Measurements from ENCODE around the gene CEP104.

The CEP104 gene

GRCh38 chr1:3822421-3822820, 34.6 kb downstream of the CEP104 start:
- TF ChIP-seq CTCF (IDR thresholded peaks at IDR 0.05; ENCODE audit: low read depth, low read length, missing control alignments) = no peak
- no peak overlapping the region for H3K4me3 ChIP-seq (replicated peaks; ENCODE audit: low read depth, low read length)
- DNase-seq (ENCODE audit: extremely low read depth, low read depth) = no peak

- no peak for TF ChIP-seq CTCF (IDR thresholded peaks at IDR 0.05; ENCODE audit: low read depth, low read length, missing control alignments)
- DNase-seq (ENCODE audit: extremely low read depth, low read depth) = no peak
- no peak overlapping the region for H3K4me3 ChIP-seq (replicated peaks; ENCODE audit: low read depth, low read length)
Observed at GRCh38 chr1:3821908-3822307, 35.1 kb downstream of the CEP104 start.

GRCh38 chr1:3821447-3821846, 35.6 kb downstream of the CEP104 start:
- H3K4me3 ChIP-seq (replicated peaks; ENCODE audit: low read depth, low read length) = no peak overlapping the region
- DNase-seq (ENCODE audit: extremely low read depth, low read depth) = no peak
- TF ChIP-seq CTCF (IDR thresholded peaks at IDR 0.05; ENCODE audit: low read depth, low read length, missing control alignments) = no peak

GRCh38 chr1:3821004-3821403, 36.0 kb downstream of the CEP104 start:
- no peak overlapping the region for H3K4me3 ChIP-seq (replicated peaks; ENCODE audit: low read depth, low read length)
- TF ChIP-seq CTCF (IDR thresholded peaks at IDR 0.05; ENCODE audit: low read depth, low read length, missing control alignments) = no peak
- DNase-seq (ENCODE audit: extremely low read depth, low read depth) = no peak

DNA sequence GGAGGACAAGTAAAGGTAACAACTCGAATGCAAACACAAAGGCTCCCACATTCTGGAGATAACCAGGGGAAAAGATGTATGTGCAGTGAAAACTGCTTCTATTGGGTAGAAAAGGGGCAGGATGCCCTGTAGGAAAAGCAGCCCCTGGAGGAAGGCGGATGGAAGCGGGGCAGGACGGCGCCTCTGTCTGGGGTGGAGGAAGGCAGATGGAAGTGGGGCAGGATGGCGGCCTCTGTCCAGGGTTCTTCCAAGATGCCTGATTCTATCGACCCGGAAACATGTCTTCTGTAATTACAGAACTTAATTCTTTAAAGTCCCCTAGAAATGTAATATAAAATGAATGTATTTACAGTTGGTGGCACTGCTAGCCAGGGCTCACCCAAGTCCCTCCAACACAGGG, 36.7 kb downstream of the CEP104 start:
- H3K4me3 ChIP-seq (replicated peaks; ENCODE audit: low read depth, low read length) = no peak overlapping the region
- TF ChIP-seq CTCF (IDR thresholded peaks at IDR 0.05; ENCODE audit: low read depth, low read length, missing control alignments) = no peak
- DNase-seq (ENCODE audit: extremely low read depth, low read depth) = no peak

GRCh38 chr1:3819771-3820200, 37.2 kb downstream of the CEP104 start:
- no peak for TF ChIP-seq CTCF (IDR thresholded peaks at IDR 0.05; ENCODE audit: low read depth, low read length, missing control alignments)
- no peak for DNase-seq (ENCODE audit: extremely low read depth, low read depth)
- no peak overlapping the region for H3K4me3 ChIP-seq (replicated peaks; ENCODE audit: low read depth, low read length)

DNA sequence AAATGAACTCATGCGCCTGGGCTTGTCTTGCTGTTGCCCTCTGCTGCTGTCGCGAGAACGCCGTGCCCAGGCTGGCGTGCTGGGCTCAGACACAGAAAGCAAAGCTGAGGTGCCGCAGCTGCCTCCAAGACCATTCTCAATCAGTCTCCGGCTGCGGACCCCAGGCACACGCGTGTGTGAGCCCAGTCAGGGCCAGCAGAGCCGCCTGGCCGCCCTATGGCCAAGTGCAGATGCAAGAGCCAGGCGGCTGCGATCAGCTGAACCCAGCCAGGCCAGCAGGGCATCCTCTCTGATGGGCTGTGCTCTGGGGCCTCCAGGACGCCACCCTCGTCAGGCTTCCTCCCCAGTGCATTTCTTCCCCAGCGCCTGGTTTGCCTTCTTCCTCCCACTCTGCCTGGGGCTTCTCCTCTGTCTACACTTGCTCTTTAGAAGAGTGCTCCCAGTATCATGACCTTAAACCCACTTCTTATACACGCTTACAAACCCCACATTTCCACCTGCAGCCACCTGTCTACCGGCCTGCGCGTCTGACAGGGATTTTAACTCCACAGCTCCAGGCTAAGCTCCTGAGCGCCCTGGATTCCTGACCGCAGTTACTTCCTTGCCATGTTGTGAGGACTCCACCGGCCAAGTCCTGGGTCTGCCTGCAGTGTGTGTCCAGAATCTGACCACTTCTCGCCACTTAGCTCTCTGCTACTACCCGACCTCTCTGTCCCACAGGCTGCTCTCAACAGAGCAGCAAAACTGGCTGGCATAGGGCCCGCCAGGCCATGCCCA, 39.0 kb downstream of the CEP104 start:
- H3K4me3 ChIP-seq (replicated peaks; ENCODE audit: low read depth, low read length) = no peak overlapping the region
- TF ChIP-seq CTCF (IDR thresholded peaks at IDR 0.05; ENCODE audit: low read depth, low read length, missing control alignments) = no peak
- no peak for DNase-seq (ENCODE audit: extremely low read depth, low read depth)
